Activated T-cell treated with anti-CD3 and anti-CD28 coated beads, Interleukin-2, amount 50 U/mL, for 48 hours (primary cell): ENCODE results near the gene TRH.

ENCODE experiments used
- DNase-seq, 2 experiments: peaks; one replicate each; pipeline ENCODE4 v3.0.0-alpha.2; 2020

The TRH gene

GRCh38 chr3:129974564-129974832 lies at the start of gene TRH:
TSS of gene TRH (plus strand) at chr3:129974720. CDS start at chr3:129975817, 1,097 bp downstream.
- DNase-seq = no peak

- DNase-seq = no peak
Observed at GRCh38 chr3:129927072-129927471, 47.4 kb upstream of the TRH start.

GRCh38 chr3:129929383-129929782 lies 45.1 kb upstream of the TRH start:
- no peak for DNase-seq

- DNase-seq = no peak
Observed at GRCh38 chr3:129933471-129933870, 41.0 kb upstream of the TRH start.

GRCh38 chr3:129934234-129935123 lies 40.0 kb upstream of the TRH start:
- peak; percentile 37 to 41 for DNase-seq

GRCh38 chr3:129936757-129937156 lies 37.8 kb upstream of the TRH start:
- DNase-seq = peak in 1 of 2 experiments; percentile 22

GRCh38 chr3:129937717-129938116 lies 36.8 kb upstream of the TRH start:
- DNase-seq = no peak

- DNase-seq = no peak
Observed at GRCh38 chr3:129938140-129938930, 36.2 kb upstream of the TRH start.

GRCh38 chr3:129940086-129940485 lies 34.4 kb upstream of the TRH start:
- DNase-seq = no peak

GRCh38 chr3:129942296-129942695 lies 32.2 kb upstream of the TRH start:
- peak; percentile 65 to 67 for DNase-seq

- DNase-seq = no peak
Observed at GRCh38 chr3:129943020-129943419, 31.5 kb upstream of the TRH start.

GRCh38 chr3:129944709-129945108 lies 29.8 kb upstream of the TRH start:
- no peak for DNase-seq

GRCh38 chr3:129947538-129948240 lies 26.8 kb upstream of the TRH start:
- DNase-seq = no peak

GRCh38 chr3:129950318-129951046 lies 24.0 kb upstream of the TRH start:
- DNase-seq = no peak

GRCh38 chr3:129952556-129953355 lies 21.8 kb upstream of the TRH start:
- no peak for DNase-seq

GRCh38 chr3:129953621-129954020 lies 20.9 kb upstream of the TRH start:
- no peak for DNase-seq

GRCh38 chr3:129954514-129954913 lies 20.0 kb upstream of the TRH start:
- no peak for DNase-seq

GRCh38 chr3:129956936-129957335 lies 17.6 kb upstream of the TRH start:
- no peak for DNase-seq

GRCh38 chr3:129958755-129959154 lies 15.8 kb upstream of the TRH start:
- DNase-seq = no peak

- no peak for DNase-seq
Observed at GRCh38 chr3:129961141-129961541, 13.4 kb upstream of the TRH start.

- DNase-seq = no peak
Observed at GRCh38 chr3:129962600-129962999, 11.9 kb upstream of the TRH start.

GRCh38 chr3:129965937-129966336 lies 8.6 kb upstream of the TRH start:
- no peak for DNase-seq
